Osteoblast (primary cell): Measurements from ENCODE around the gene MAGI1. TPM values are rescaled to one million over a fixed set of nuclear protein-coding genes. Genes with fewer than 3 reads are reported as not detected.

Experiments used
- DNase-seq: peaks from one replicate; pipeline ENCODE4 v3.0.0; 2011; ENCODE audit warnings: low spot score, mixed read lengths; ENCODE audit not compliant: insufficient read length; ENCODE audit errors: missing footprints
- H2AFZ ChIP-seq: 2 replicates; pipeline ENCODE4 v1.6.0; 2011; ENCODE audit warnings: mild to moderate bottlenecking, low read length
- H3K27ac ChIP-seq: 2 replicates; pipeline ENCODE4 v1.5.1; 2011; ENCODE audit warnings: mild to moderate bottlenecking, low read depth, low read length, moderate library complexity
- H3K27me3 ChIP-seq: 2 replicates; pipeline ENCODE4 v1.6.0; 2012; ENCODE audit warnings: mild to moderate bottlenecking, control low read depth, inconsistent platforms, low read length, moderate library complexity; ENCODE audit not compliant: insufficient read depth
- H3K36me3 ChIP-seq: 2 replicates; pipeline ENCODE4 v1.5.1; 2011; ENCODE audit warnings: mild to moderate bottlenecking, low read length, control low read depth, moderate library complexity; ENCODE audit not compliant: insufficient read depth
- H3K4me1 ChIP-seq: 2 replicates; pipeline ENCODE4 v1.5.1; 2011; ENCODE audit warnings: mild to moderate bottlenecking, low read length, control low read depth, moderate library complexity; ENCODE audit not compliant: insufficient read depth
- H3K4me2 ChIP-seq: 2 replicates; pipeline ENCODE4 v1.6.0; 2011; ENCODE audit warnings: mild to moderate bottlenecking, low read length; ENCODE audit not compliant: insufficient read depth
- H3K4me3 ChIP-seq: fragments of 200-600 bp; sonication (generic); 3 replicates; pipeline ENCODE4 v1.5.1; 2012; ENCODE audit warnings: mild to moderate bottlenecking, low read length, inconsistent platforms; ENCODE audit not compliant: insufficient read depth
- H3K79me2 ChIP-seq: 2 replicates; pipeline ENCODE4 v1.6.0; 2012; ENCODE audit warnings: mild to moderate bottlenecking, low read length, control low read depth, inconsistent platforms; ENCODE audit not compliant: insufficient read depth
- H3K9me3 ChIP-seq: 2 replicates; pipeline ENCODE4 v1.5.1; 2011; ENCODE audit warnings: low read depth, low read length, control low read depth
- H4K20me1 ChIP-seq: 2 replicates; pipeline ENCODE4 v1.6.0; 2012; ENCODE audit warnings: mild to moderate bottlenecking, low read length, control low read depth; ENCODE audit not compliant: insufficient read depth
- total RNA-seq: library from RNA; depleted of rRNA; stranded (reverse); fragments of >200 nt; gene quantifications from 2 replicates; pipeline ENCODE4 v1.2.3, GENCODE V29; 2012
- TF ChIP-seq, protein P1 (sequence below): IDR thresholded peaks from 2 replicates; pipeline ENCODE4 v1.5.1; 2011; ENCODE audit warnings: mild to moderate bottlenecking, low read depth, low read length, moderate library complexity; ENCODE audit errors: extremely low read depth

The MAGI1 gene
- total RNA-seq, 1 donor, result 66.6 TPM

GRCh38 chr3:65531499-65531898, 507.2 kb downstream of the MAGI1 start:
- peaks cover 39% of the 10 kb centered on the region for H3K79me2 ChIP-seq
- H2AFZ ChIP-seq, result no peak overlapping the region
- no peak overlapping the region for H3K4me3 ChIP-seq
- no peak overlapping the region for H3K27ac ChIP-seq
- H3K4me2 ChIP-seq, result no peak overlapping the region
- no peaks in the 10 kb centered on the region for H3K36me3 ChIP-seq
- no peaks in the 10 kb centered on the region for H3K9me3 ChIP-seq
- DNase-seq, result no peak
- peaks cover 52% of the 10 kb centered on the region for H4K20me1 ChIP-seq
- no peaks in the 10 kb centered on the region for H3K27me3 ChIP-seq
- H3K4me1 ChIP-seq, result no peaks in the 10 kb centered on the region
- TF ChIP-seq, protein P1, sequence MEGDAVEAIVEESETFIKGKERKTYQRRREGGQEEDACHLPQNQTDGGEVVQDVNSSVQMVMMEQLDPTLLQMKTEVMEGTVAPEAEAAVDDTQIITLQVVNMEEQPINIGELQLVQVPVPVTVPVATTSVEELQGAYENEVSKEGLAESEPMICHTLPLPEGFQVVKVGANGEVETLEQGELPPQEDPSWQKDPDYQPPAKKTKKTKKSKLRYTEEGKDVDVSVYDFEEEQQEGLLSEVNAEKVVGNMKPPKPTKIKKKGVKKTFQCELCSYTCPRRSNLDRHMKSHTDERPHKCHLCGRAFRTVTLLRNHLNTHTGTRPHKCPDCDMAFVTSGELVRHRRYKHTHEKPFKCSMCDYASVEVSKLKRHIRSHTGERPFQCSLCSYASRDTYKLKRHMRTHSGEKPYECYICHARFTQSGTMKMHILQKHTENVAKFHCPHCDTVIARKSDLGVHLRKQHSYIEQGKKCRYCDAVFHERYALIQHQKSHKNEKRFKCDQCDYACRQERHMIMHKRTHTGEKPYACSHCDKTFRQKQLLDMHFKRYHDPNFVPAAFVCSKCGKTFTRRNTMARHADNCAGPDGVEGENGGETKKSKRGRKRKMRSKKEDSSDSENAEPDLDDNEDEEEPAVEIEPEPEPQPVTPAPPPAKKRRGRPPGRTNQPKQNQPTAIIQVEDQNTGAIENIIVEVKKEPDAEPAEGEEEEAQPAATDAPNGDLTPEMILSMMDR, result no peak

- TF ChIP-seq, protein P1, result no peak
- Histone ChIP-seq H3K79me2 (peaks cover 36% of the 10 kb centered on the region), H2AFZ (no peak overlapping the region), H3K4me3 (no peak overlapping the region), H3K27ac (no peak overlapping the region), H3K36me3 (no peaks in the 10 kb centered on the region), H3K27me3 (no peaks in the 10 kb centered on the region), H4K20me1 (peaks cover 56% of the 10 kb centered on the region), H3K4me2 (no peak overlapping the region), H3K4me1 (no peaks in the 10 kb centered on the region), H3K9me3 (no peaks in the 10 kb centered on the region)
- no peak for DNase-seq
These were observed 512.1 kb downstream of the MAGI1 start for GRCh38 chr3:65526656-65527055.

- Histone ChIP-seq H3K4me3 (no peak overlapping the region), H3K4me1 (no peaks in the 10 kb centered on the region), H2AFZ (no peak overlapping the region), H3K36me3 (no peaks in the 10 kb centered on the region), H3K79me2 (peaks cover 36% of the 10 kb centered on the region), H3K27ac (no peak overlapping the region), H3K27me3 (no peaks in the 10 kb centered on the region), H4K20me1 (peaks cover 62% of the 10 kb centered on the region), H3K9me3 (no peaks in the 10 kb centered on the region), H3K4me2 (no peak overlapping the region)
- no peak for DNase-seq
- TF ChIP-seq, protein P1, result no peak
These were observed 514.1 kb downstream of the MAGI1 start for GRCh38 chr3:65524584-65524983.

DNA sequence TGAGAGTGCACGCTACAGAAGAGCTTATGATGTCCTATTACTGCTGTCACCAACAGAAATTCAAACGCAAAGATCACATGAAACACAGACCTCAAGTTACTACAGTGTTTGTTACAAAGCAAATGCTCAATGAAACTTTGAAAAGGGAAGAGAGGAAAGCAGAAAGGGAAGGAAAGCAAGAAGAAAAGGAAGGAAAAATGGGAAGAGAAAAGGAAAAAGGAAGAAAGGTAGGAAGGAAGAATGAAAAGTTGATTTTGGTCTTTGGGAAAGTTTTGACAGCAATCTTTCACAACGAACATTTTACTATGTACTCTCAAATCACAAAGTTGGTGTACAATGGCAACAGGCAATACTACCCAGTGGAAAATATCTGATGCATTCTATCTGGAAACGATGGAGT, 514.8 kb downstream of the MAGI1 start:
- Histone ChIP-seq H3K4me2 (no peak overlapping the region), H3K36me3 (no peaks in the 10 kb centered on the region), H4K20me1 (peaks cover 59% of the 10 kb centered on the region), H3K4me3 (no peak overlapping the region), H3K27me3 (no peaks in the 10 kb centered on the region), H3K9me3 (no peaks in the 10 kb centered on the region), H2AFZ (no peak overlapping the region), H3K27ac (no peak overlapping the region), H3K4me1 (no peaks in the 10 kb centered on the region), H3K79me2 (peaks cover 32% of the 10 kb centered on the region)
- DNase-seq, result no peak
- TF ChIP-seq, protein P1, result no peak
